H1 (cell line): Measurements from ENCODE around the gene MORN5.

Experiments
- CEBPB ChIP-seq: IDR thresholded peaks from 2 replicates; pipeline ENCODE4 v1.6.1; 2012; ENCODE audit warnings: low read depth, low read length
- CTCF ChIP-seq, 3 experiments: IDR thresholded peaks; 1 replicate in 2 of 3; 2 replicates in 1 of 3; pipeline versions ENCODE4 v1.5.1 to v1.6.1; 2011; ENCODE audit warnings: low read length in 3 of 3, mild to moderate bottlenecking in 3 of 3, inconsistent platforms in 2 of 3, low read depth in 1 of 3, moderate library complexity in 1 of 3; ENCODE audit not compliant: insufficient read depth in 1 of 3; ENCODE audit errors: control extremely low read depth in 1 of 3
- EZH2 ChIP-seq: fragments of 200-600 bp; sonication (generic); IDR thresholded peaks from 2 replicates; pipeline ENCODE4 v1.7.1; 2012; ENCODE audit warnings: low read depth, mild to moderate bottlenecking, moderate library complexity, low read length, inconsistent platforms; ENCODE audit not compliant: severe bottlenecking
- MAFK ChIP-seq: IDR thresholded peaks from 2 replicates; pipeline ENCODE4 v1.6.1; 2012; ENCODE audit warnings: low read depth, mild to moderate bottlenecking, improper control_type of control experiment, low read length
- POLR2A ChIP-seq, 2 experiments: IDR thresholded peaks; 1 replicate in 1 of 2; 2 replicates in 1 of 2; pipeline ENCODE4 v1.6.1; 2011; ENCODE audit warnings: low read depth in 2 of 2, low read length in 2 of 2, mild to moderate bottlenecking in 2 of 2; ENCODE audit errors: control extremely low read depth in 1 of 2

GRCh38 chr9:122195875-122196274, 36.2 kb downstream of the MORN5 start:
- TF ChIP-seq POLR2A (IDR thresholded peaks at IDR 0.05; ENCODE audit: control extremely low read depth in 1 of 2, low read depth in 2 of 2, low read length in 2 of 2): no peak
- TF ChIP-seq CEBPB: no peak
- TF ChIP-seq CTCF (IDR thresholded peaks at IDR 0.05; ENCODE audit: control extremely low read depth in 1 of 3, insufficient read depth in 1 of 3, low read depth in 1 of 3, low read length in 3 of 3): no peak
- TF ChIP-seq EZH2: no peak
- TF ChIP-seq MAFK: no peak
